A673 (cell line): ENCODE data around the gene COL4A1. TPM values are rescaled to one million over a fixed set of nuclear protein-coding genes. Genes with fewer than 3 reads are reported as not detected.
A peak's percentile ranks its signal among the peaks of the same experiment; 100 is the strongest.

Source experiments
- BruUV-seq: library from RNA; stranded (reverse); fragments of 400-500 nt; replicated peaks from 2 replicates; lab custom pipeline; 2021; lab: Mats Ljungman, UMichigan
- CTCF ChIA-PET: fragments of 300-600 bp; sonication (Branson Sonifier 250); formaldehyde crosslinking; loops from one replicate; lab custom pipeline; 2022; ENCODE audit warnings: antibody characterized with exemption; lab: Charles Lee
- POLR2A ChIA-PET: fragments of 300-600 bp; sonication (Branson Sonifier 250); formaldehyde crosslinking; loops from one replicate; lab custom pipeline; 2022; ENCODE audit warnings: antibody characterized with exemption; ENCODE audit not compliant: low non-redundant PET; lab: Charles Lee
- DNase-seq: peaks from one replicate; pipeline ENCODE4 v3.0.0-alpha.2; 2015; ENCODE audit warnings: low spot score
- H3K27ac ChIP-seq: fragments of 200-600 bp; sonication (generic); 2 replicates; pipeline ENCODE4 v1.5.1; 2016; ENCODE audit warnings: mixed run types, low read depth, mild to moderate bottlenecking, mixed read lengths, antibody characterized with exemption, low read length; ENCODE audit not compliant: poor library complexity, severe bottlenecking
- H3K27me3 ChIP-seq: fragments of 200-600 bp; sonication (generic); replicated peaks from 2 replicates; pipeline ENCODE4 v1.6.1; 2017; ENCODE audit warnings: mixed run types, low read depth, mild to moderate bottlenecking, mixed read lengths, antibody characterized with exemption, low read length; ENCODE audit not compliant: insufficient read depth, poor library complexity
- H3K36me3 ChIP-seq: fragments of 200-600 bp; sonication (generic); 2 replicates; pipeline ENCODE4 v1.6.1; 2016; ENCODE audit warnings: mixed run types, mild to moderate bottlenecking, mixed read lengths, antibody characterized with exemption, low read length; ENCODE audit not compliant: insufficient read depth, poor library complexity, severe bottlenecking
- H3K4me1 ChIP-seq: fragments of 200-600 bp; sonication (generic); 2 replicates; pipeline ENCODE4 v1.6.1; 2017; ENCODE audit warnings: mixed run types, mild to moderate bottlenecking, mixed read lengths, antibody characterized with exemption, low read length; ENCODE audit not compliant: insufficient read depth, poor library complexity, severe bottlenecking
- H3K4me3 ChIP-seq: fragments of 200-600 bp; sonication (generic); 2 replicates; pipeline ENCODE4 v1.5.1; 2016; ENCODE audit warnings: low read depth, mixed run types, mild to moderate bottlenecking, mixed read lengths, low read length; ENCODE audit not compliant: poor library complexity, severe bottlenecking
- H3K9me3 ChIP-seq: fragments of 200-600 bp; sonication (generic); 2 replicates; pipeline ENCODE4 v1.6.1; 2016; ENCODE audit warnings: mixed run types, low read depth, mild to moderate bottlenecking, mixed read lengths, antibody characterized with exemption, low read length; ENCODE audit not compliant: poor library complexity, severe bottlenecking
- CTCF ChIP-seq: fragments of 300-800, 200-600 bp; sonication (generic); conservative IDR thresholded peaks from 2 replicates; pipeline ENCODE4 v1.5.1; 2017; ENCODE audit warnings: low read depth, mild to moderate bottlenecking, antibody characterized with exemption, low read length, moderate library complexity, mixed read lengths
- EZH2 ChIP-seq: fragments of 200-600 bp; sonication (generic); IDR thresholded peaks from 2 replicates; pipeline ENCODE4 v1.6.1; 2017; ENCODE audit warnings: borderline replicate concordance, low read depth, mild to moderate bottlenecking, mixed read lengths, antibody characterized with exemption, low read length; ENCODE audit not compliant: poor library complexity, severe bottlenecking
- intact Hi-C: fragments of 100-400 bp; cut with micrococcal nuclease; formaldehyde crosslinking; loops from one replicate; pipeline ENCODE4 v1.10.0; 2022; ENCODE audit not compliant: unreplicated experiment
- total RNA-seq: library from RNA; stranded (reverse); gene quantifications from 2 replicates; pipeline ENCODE4 v1.2.3, GENCODE V29; 2021

COL4A1 gene
- total RNA-seq, 1 experiment from 2014 or later = 83.9 TPM

GRCh38 chr13:110332750-110333149, 25.8 kb upstream of the COL4A1 start:
- no peak overlapping the region for H3K27ac ChIP-seq
- H3K27me3 ChIP-seq = no peaks in the 10 kb centered on the region
- ChIA-PET CTCF (no interaction called here), POLR2A (no interaction called here)
- H3K4me3 ChIP-seq = no peak overlapping the region
- DNase-seq = no peak
- intact Hi-C loops = no loop called here
- no peaks in the 10 kb centered on the region for H3K9me3 ChIP-seq
- TF ChIP-seq EZH2 = no peak
- no peak for TF ChIP-seq CTCF
- peaks cover 3% of the 10 kb centered on the region for H3K36me3 ChIP-seq
- peaks cover 34% of the 10 kb centered on the region for H3K4me1 ChIP-seq
- BruUV-seq = no TSS peak

- ChIA-PET CTCF (no interaction called here), POLR2A (no interaction called here)
- peaks cover 3% of the 10 kb centered on the region for H3K36me3 ChIP-seq
- H3K27me3 ChIP-seq = no peaks in the 10 kb centered on the region
- intact Hi-C loops = no loop called here
- no peak for DNase-seq
- BruUV-seq = no TSS peak
- peaks cover 47% of the 10 kb centered on the region for H3K4me1 ChIP-seq
- H3K27ac ChIP-seq = no peak overlapping the region
- no peak for TF ChIP-seq CTCF
- TF ChIP-seq EZH2 = no peak
- H3K9me3 ChIP-seq = no peaks in the 10 kb centered on the region
- H3K4me3 ChIP-seq = no peak overlapping the region
These were observed 24.4 kb upstream of the COL4A1 start for GRCh38 chr13:110331362-110331761.

- POLR2A ChIA-PET = no interaction called here
- Histone ChIP-seq H3K9me3 (no peaks in the 10 kb centered on the region), H3K27me3 (no peaks in the 10 kb centered on the region), H3K4me3 (no peak overlapping the region), H3K4me1 (peaks cover 54% of the 10 kb centered on the region), H3K36me3 (peaks cover 3% of the 10 kb centered on the region), H3K27ac (peak overlapping the region; percentile 21)
- BruUV-seq = no TSS peak
- intact Hi-C loops = no loop called here
- TF ChIP-seq EZH2 (no peak), CTCF (no peak)
- CTCF ChIA-PET = no interaction called here
- no peak for DNase-seq
These were observed 23.6 kb upstream of the COL4A1 start for GRCh38 chr13:110330491-110331011.
